CD4-positive, alpha-beta T cell (primary cell): ENCODE measurements around the gene FRMD4B. TPM values are rescaled to one million over a fixed set of nuclear protein-coding genes. Genes with fewer than 3 reads are reported as not detected.
"Not testable (repeated sequence)": the region's sequence is repeated elsewhere in the genome, so short reads cannot be mapped to it uniquely, and the experiment has no call there.

ENCODE experiments used
- ATAC-seq: fragments of 200-7000 bp; cut with Tn5 transposase; one replicate; pipeline ENCODE4 v1.10.0; 2022; ENCODE audit warnings: mild to moderate bottlenecking; ENCODE audit not compliant: poor library complexity
- CTCF ChIA-PET: fragments of 350-600 bp; sonication (Branson Sonifier 250); formaldehyde crosslinking; loops from one replicate; lab custom pipeline; 2021; ENCODE audit warnings: antibody characterized with exemption, inconsistent platforms; lab: Charles Lee
- POLR2A ChIA-PET: fragments of 350-600 bp; sonication (Branson Sonifier 250); formaldehyde crosslinking; loops from one replicate; lab custom pipeline; 2021; ENCODE audit warnings: antibody characterized with exemption, inconsistent platforms; lab: Charles Lee
- DNase-seq, 14 experiments: peaks; one replicate each; pipeline ENCODE4 v3.0.0-alpha.2; 2013 to 2020; ENCODE audit warnings: mixed read lengths in 2 of 14
- H3K27ac ChIP-seq, 2 donors: one replicate each; pipeline versions ENCODE4 v1.5.1 to v1.7.0; 2013; ENCODE audit warnings: low read length in 2 of 2, low read depth in 1 of 2, mild to moderate bottlenecking in 1 of 2
- H3K27me3 ChIP-seq, 2 experiments: 1 replicate in 1 of 2; 2 replicates in 1 of 2; pipeline versions ENCODE4 v1.6.1 to v1.7.0; 2013; ENCODE audit warnings: low read length in 2 of 2, control low read depth in 1 of 2, mild to moderate bottlenecking in 1 of 2, moderate library complexity in 1 of 2; ENCODE audit not compliant: insufficient read depth in 2 of 2, control insufficient read depth in 1 of 2
- H3K36me3 ChIP-seq: one replicate; pipeline ENCODE4 v1.6.1; 2013; ENCODE audit warnings: low read length, control low read depth; ENCODE audit not compliant: insufficient read depth
- H3K4me1 ChIP-seq: one replicate; pipeline ENCODE4 v1.6.1; 2013; ENCODE audit warnings: low read length, control low read depth; ENCODE audit not compliant: insufficient read depth
- H3K4me3 ChIP-seq: one replicate; pipeline ENCODE4 v1.5.1; 2013; ENCODE audit warnings: mild to moderate bottlenecking, low read length, moderate library complexity
- H3K9me3 ChIP-seq, 2 experiments: 1 replicate in 1 of 2; 2 replicates in 1 of 2; pipeline versions ENCODE4 v1.6.1 to v1.7.0; 2013; ENCODE audit warnings: low read length in 2 of 2, mild to moderate bottlenecking in 2 of 2, control low read depth in 1 of 2, moderate library complexity in 1 of 2; ENCODE audit not compliant: control insufficient read depth in 1 of 2, insufficient read depth in 1 of 2
- H3K27ac Mint-ChIP-seq: one replicate; pipeline ENCODE4 v1.8.0; 2020; ENCODE audit warnings: mixed read lengths
- H3K27me3 Mint-ChIP-seq: one replicate; pipeline ENCODE4 v1.8.0; 2021; ENCODE audit warnings: mixed read lengths
- H3K36me3 Mint-ChIP-seq: one replicate; pipeline ENCODE4 v1.8.0; 2021; ENCODE audit warnings: low read depth, mixed read lengths
- H3K4me1 Mint-ChIP-seq: one replicate; pipeline ENCODE4 v1.8.0; 2021; ENCODE audit warnings: low read depth, mixed read lengths
- H3K4me3 Mint-ChIP-seq: one replicate; pipeline ENCODE4 v1.8.0; 2020; ENCODE audit warnings: mild to moderate bottlenecking, mixed read lengths
- H3K9me3 Mint-ChIP-seq: one replicate; pipeline ENCODE4 v1.8.0; 2020; ENCODE audit warnings: mixed read lengths
- CTCF ChIP-seq: fragments of 200-600 bp; IDR thresholded peaks from one replicate; pipeline ENCODE4 v1.8.0; 2022; ENCODE audit warnings: antibody characterized with exemption, mild to moderate bottlenecking
- intact Hi-C, 2 experiments: fragments of 100-400 bp; cut with DNase I in 1 of 2; cut with micrococcal nuclease in 1 of 2; formaldehyde crosslinking; loops; one replicate each; pipeline versions ENCODE4 v1.15.1 to v1.9.0; 2023 to 2025; cut with DNase I, micrococcal nuclease
- total RNA-seq, 174 experiments: library from RNA in 2 of 174; stranded (reverse) in 2 of 174; gene quantifications; one replicate each; pipeline ENCODE4 v1.2.3 and lab custom pipeline; 2021 to 2026

The FRMD4B gene
- total RNA-seq, 2 experiments from 2014 or later, result 5.5 to 7.7 TPM

- CTCF ChIA-PET, result no interaction called here
- TF ChIP-seq CTCF, result no peak
- Histone ChIP-seq H3K27ac (no peak overlapping the region), H3K4me3 (no peak overlapping the region), H3K9me3 (no peaks in the 10 kb centered on the region), H3K4me1 (no peaks in the 10 kb centered on the region), H3K27me3 (no peaks in the 10 kb centered on the region), H3K36me3 (no peaks in the 10 kb centered on the region)
- intact Hi-C loops, result no loop called here
- H3K4me3 Mint-ChIP-seq, result no peak overlapping the region
- no peaks in the 10 kb centered on the region for H3K9me3 Mint-ChIP-seq
- POLR2A ChIA-PET, result no interaction called here
- DNase-seq, result no peak
- no peaks in the 10 kb centered on the region for H3K4me1 Mint-ChIP-seq
- no peak for ATAC-seq
- H3K36me3 Mint-ChIP-seq, result no peaks in the 10 kb centered on the region
- no peak overlapping the region for H3K27ac Mint-ChIP-seq
- H3K27me3 Mint-ChIP-seq, result no peaks in the 10 kb centered on the region
These were observed 119.3 kb downstream of the FRMD4B start for GRCh38 chr3:69266585-69266984.

GRCh38 chr3:69266071-69266470 is 119.8 kb downstream of the FRMD4B start:
- POLR2A ChIA-PET, CTCF ChIA-PET: not testable (repeated sequence)

GRCh38 chr3:69260843-69261405 is 125.0 kb downstream of the FRMD4B start:
- H3K36me3 Mint-ChIP-seq, H3K4me1 Mint-ChIP-seq, H3K9me3 Mint-ChIP-seq, intact Hi-C loops, H3K4me3 Mint-ChIP-seq, CTCF ChIA-PET, ATAC-seq, H3K36me3 ChIP-seq, H3K9me3 ChIP-seq, DNase-seq, H3K27ac ChIP-seq, H3K4me1 ChIP-seq, H3K4me3 ChIP-seq, H3K27ac Mint-ChIP-seq, H3K27me3 ChIP-seq, POLR2A ChIA-PET, H3K27me3 Mint-ChIP-seq: not testable (repeated sequence)

More at GRCh38 chr3:69266071-69266470, 119.8 kb downstream of the FRMD4B start:
- intact Hi-C loops, H3K9me3 ChIP-seq, H3K36me3 ChIP-seq, H3K4me1 Mint-ChIP-seq, ATAC-seq, H3K27me3 ChIP-seq, DNase-seq, H3K27ac Mint-ChIP-seq, H3K36me3 Mint-ChIP-seq, H3K27me3 Mint-ChIP-seq, H3K4me3 ChIP-seq, H3K4me3 Mint-ChIP-seq, H3K27ac ChIP-seq, H3K4me1 ChIP-seq, H3K9me3 Mint-ChIP-seq: not testable (repeated sequence)

- ChIA-PET POLR2A (no interaction called here), CTCF (no interaction called here)
- no peak for ATAC-seq
- Histone ChIP-seq H3K27me3 (no peaks in the 10 kb centered on the region), H3K36me3 (no peaks in the 10 kb centered on the region), H3K4me3 (no peak overlapping the region), H3K27ac (no peak overlapping the region), H3K4me1 (no peaks in the 10 kb centered on the region), H3K9me3 (peaks cover 0 to 9% of the 10 kb centered on the region in 2 experiments)
- no peak overlapping the region for H3K27ac Mint-ChIP-seq
- TF ChIP-seq CTCF, result no peak
- H3K36me3 Mint-ChIP-seq, result no peaks in the 10 kb centered on the region
- H3K4me1 Mint-ChIP-seq, result no peaks in the 10 kb centered on the region
- no peak overlapping the region for H3K4me3 Mint-ChIP-seq
- no peak for DNase-seq
- intact Hi-C loops, result no loop called here
- no peaks in the 10 kb centered on the region for H3K9me3 Mint-ChIP-seq
- H3K27me3 Mint-ChIP-seq, result no peaks in the 10 kb centered on the region
These were observed 125.6 kb downstream of the FRMD4B start for GRCh38 chr3:69260216-69260787.
